Activated CD8-positive, alpha-beta memory T cell treated with anti-CD3 and anti-CD28 coated beads, Interleukin-2, amount 50 U/mL, for 4 hours (primary cell): ENCODE measurements around the gene EYA2.
"Not testable (repeated sequence)": the region's sequence is repeated elsewhere in the genome, so short reads cannot be mapped to it uniquely, and the experiment has no call there.

Source experiments
- DNase-seq: peaks from one replicate; pipeline ENCODE4 v3.0.0-alpha.2; 2020

The EYA2 gene

GRCh38 chr20:47191956-47192355 lies 297.3 kb downstream of the EYA2 start:
- DNase-seq: no peak

- DNase-seq: no peak
Observed at GRCh38 chr20:47195573-47195972, 300.9 kb downstream of the EYA2 start.

GRCh38 chr20:47196091-47197081 lies 301.7 kb downstream of the EYA2 start:
- peak; percentile 60 for DNase-seq

- DNase-seq: no peak
Observed at GRCh38 chr20:47198254-47198671, 303.6 kb downstream of the EYA2 start.

- no peak for DNase-seq
Observed at GRCh38 chr20:47198996-47199552, 304.4 kb downstream of the EYA2 start.

- DNase-seq: no peak
Observed at GRCh38 chr20:47201074-47201730, 306.6 kb downstream of the EYA2 start.

GRCh38 chr20:47202733-47203667 lies 308.4 kb downstream of the EYA2 start:
- no peak for DNase-seq

GRCh38 chr20:47204008-47204849 lies 309.6 kb downstream of the EYA2 start:
- no peak for DNase-seq

- DNase-seq: not testable (repeated sequence)
Observed at GRCh38 chr20:47204850-47205122, 310.1 kb downstream of the EYA2 start.

- DNase-seq: peak; percentile 65
Observed at GRCh38 chr20:47205577-47206123, 311.0 kb downstream of the EYA2 start.

- DNase-seq: not testable (repeated sequence)
Observed at GRCh38 chr20:47206552-47206951, 311.9 kb downstream of the EYA2 start.

GRCh38 chr20:47206962-47207641 lies 312.5 kb downstream of the EYA2 start:
- DNase-seq: no peak

GRCh38 chr20:47208534-47209174 lies 314.0 kb downstream of the EYA2 start:
- no peak for DNase-seq

GRCh38 chr20:47209982-47210381 lies 315.3 kb downstream of the EYA2 start:
- DNase-seq: no peak

GRCh38 chr20:47210470-47210869 lies 315.8 kb downstream of the EYA2 start:
- DNase-seq: no peak

- DNase-seq: no peak
Observed at GRCh38 chr20:47211036-47211435, 316.4 kb downstream of the EYA2 start.

GRCh38 chr20:47212606-47213207 lies 318.1 kb downstream of the EYA2 start:
- no peak for DNase-seq

GRCh38 chr20:47213966-47214365 lies 319.3 kb downstream of the EYA2 start:
- DNase-seq: no peak

GRCh38 chr20:47215653-47216397 lies 321.2 kb downstream of the EYA2 start:
- DNase-seq: no peak
